Measurements from ENCODE around the gene TENT4B. TPM values are rescaled to one million over a fixed set of nuclear protein-coding genes. Genes with fewer than 3 reads are reported as not detected.

TENT4B gene
- total and polyA plus RNA-seq, 2 donors (not counting 1 experiment from before 2014, with no cell fraction given) = 11.1 to 12.2 TPM

- no peaks in the 10 kb centered on the region for H3K79me2 ChIP-seq (ENCODE audit: control insufficient read depth, insufficient read depth, low read length)
- no peak overlapping the region for H3K27ac ChIP-seq (ENCODE audit: insufficient read depth, low read length)
These were observed 125.1 kb downstream of the TENT4B start for GRCh38 chr16:50278251-50278650.

GRCh38 chr16:50279504-50279865 is 126.4 kb downstream of the TENT4B start:
- Histone ChIP-seq H3K9me3 (ENCODE audit: control insufficient read depth, insufficient read depth, low read depth, low read length) (no peaks in the 10 kb centered on the region), H3K36me3 (ENCODE audit: control insufficient read depth, insufficient read depth, low read length) (no peaks in the 10 kb centered on the region), H3K9ac (ENCODE audit: insufficient read depth, low read length) (no peak overlapping the region), H4K20me1 (ENCODE audit: control insufficient read depth, extremely low read depth, insufficient read depth, low read length) (no peaks in the 10 kb centered on the region), H2AFZ (ENCODE audit: low read length) (no peak overlapping the region), H3K4me1 (ENCODE audit: control insufficient read depth, extremely low read depth, insufficient read depth, low read length) (no peaks in the 10 kb centered on the region), H3K4me2 (ENCODE audit: extremely low read depth, insufficient read depth, low read length) (no peak overlapping the region), H3K27me3 (ENCODE audit: control insufficient read depth, insufficient read depth, low read length) (no peaks in the 10 kb centered on the region), H3K27ac (ENCODE audit: insufficient read depth, low read length) (no peak overlapping the region), H3K4me3 (replicated peaks in 1 of 4; ENCODE audit: control extremely low read depth in 1 of 4, insufficient read depth in 1 of 4, low read depth in 3 of 4, low read length in 4 of 4) (no peak overlapping the region), H3K79me2 (ENCODE audit: control insufficient read depth, insufficient read depth, low read length) (no peaks in the 10 kb centered on the region)
- no peak for TF ChIP-seq EZH2 (IDR thresholded peaks at IDR 0.05; ENCODE audit: low read length, missing control alignments)
- DNase-seq (ENCODE audit: low read depth in 2 of 2) = no peak

More at GRCh38 chr16:50278251-50278650, 125.1 kb downstream of the TENT4B start:
- Histone ChIP-seq H2AFZ (ENCODE audit: low read length) (no peak overlapping the region), H3K27me3 (ENCODE audit: control insufficient read depth, insufficient read depth, low read length) (no peaks in the 10 kb centered on the region), H3K36me3 (ENCODE audit: control insufficient read depth, insufficient read depth, low read length) (no peaks in the 10 kb centered on the region), H3K4me2 (ENCODE audit: extremely low read depth, insufficient read depth, low read length) (no peak overlapping the region), H3K9me3 (ENCODE audit: control insufficient read depth, insufficient read depth, low read depth, low read length) (no peaks in the 10 kb centered on the region), H3K9ac (ENCODE audit: insufficient read depth, low read length) (no peak overlapping the region), H3K4me1 (ENCODE audit: control insufficient read depth, extremely low read depth, insufficient read depth, low read length) (no peaks in the 10 kb centered on the region), H4K20me1 (ENCODE audit: control insufficient read depth, extremely low read depth, insufficient read depth, low read length) (no peaks in the 10 kb centered on the region), H3K4me3 (replicated peaks in 1 of 4; ENCODE audit: control extremely low read depth in 1 of 4, insufficient read depth in 1 of 4, low read depth in 3 of 4, low read length in 4 of 4) (no peak overlapping the region)
- TF ChIP-seq CTCF (conservative IDR thresholded peaks at IDR 0.05 in 1 of 2, IDR thresholded peaks at IDR 0.05 in 1 of 2; ENCODE audit: low read depth in 1 of 2, low read length in 2 of 2) (no peak), EZH2 (IDR thresholded peaks at IDR 0.05; ENCODE audit: low read length, missing control alignments) (no peak)
- no peak for DNase-seq (ENCODE audit: low read depth in 2 of 2)

- Histone ChIP-seq H3K36me3 (ENCODE audit: control insufficient read depth, insufficient read depth, low read length) (no peaks in the 10 kb centered on the region), H4K20me1 (ENCODE audit: control insufficient read depth, extremely low read depth, insufficient read depth, low read length) (no peaks in the 10 kb centered on the region), H3K9me3 (ENCODE audit: control insufficient read depth, insufficient read depth, low read depth, low read length) (no peaks in the 10 kb centered on the region), H2AFZ (ENCODE audit: low read length) (no peak overlapping the region), H3K4me1 (ENCODE audit: control insufficient read depth, extremely low read depth, insufficient read depth, low read length) (no peaks in the 10 kb centered on the region), H3K9ac (ENCODE audit: insufficient read depth, low read length) (no peak overlapping the region), H3K27me3 (ENCODE audit: control insufficient read depth, insufficient read depth, low read length) (no peaks in the 10 kb centered on the region), H3K79me2 (ENCODE audit: control insufficient read depth, insufficient read depth, low read length) (no peaks in the 10 kb centered on the region), H3K4me3 (replicated peaks in 1 of 4; ENCODE audit: control extremely low read depth in 1 of 4, insufficient read depth in 1 of 4, low read depth in 3 of 4, low read length in 4 of 4) (no peak overlapping the region), H3K27ac (ENCODE audit: insufficient read depth, low read length) (no peak overlapping the region), H3K4me2 (ENCODE audit: extremely low read depth, insufficient read depth, low read length) (no peak overlapping the region)
- DNase-seq (ENCODE audit: low read depth in 2 of 2) = no peak
- no peak for TF ChIP-seq CTCF (conservative IDR thresholded peaks at IDR 0.05 in 1 of 2, IDR thresholded peaks at IDR 0.05 in 1 of 2; ENCODE audit: low read depth in 1 of 2, low read length in 2 of 2)
- no peak for TF ChIP-seq EZH2 (IDR thresholded peaks at IDR 0.05; ENCODE audit: low read length, missing control alignments)
These were observed 127.8 kb downstream of the TENT4B start for GRCh38 chr16:50280932-50281331.

Other genes with a start within 250 kb of the TENT4B start
- 28.2 and 32.5 TPM in 2 replicates for gene CNEP1R1, start 128.1 kb upstream of the TENT4B start, total RNA-seq
- gene CNEP1R1, start 128.1 kb upstream of the TENT4B start, polyA plus RNA-seq = 33.1 and 37.3 TPM in 2 replicates
- gene HEATR3, start 87.3 kb upstream of the TENT4B start, total RNA-seq = 23.9 and 26.7 TPM in 2 replicates
- 14.7 and 15.0 TPM in 2 replicates for gene HEATR3, start 87.3 kb upstream of the TENT4B start, polyA plus RNA-seq
- 34.0 and 34.7 TPM in 2 replicates for gene ADCY7, start 113.2 kb downstream of the TENT4B start, total RNA-seq
- 9.4 and 9.9 TPM in 2 replicates for gene ADCY7, start 113.2 kb downstream of the TENT4B start, polyA plus RNA-seq
- 39.3 and 50.0 TPM in 2 replicates for gene BRD7, start 215.7 kb downstream of the TENT4B start, total RNA-seq
- gene BRD7, start 215.7 kb downstream of the TENT4B start, polyA plus RNA-seq = 51.5 and 53.4 TPM in 2 replicates